H9 (cell line): ENCODE measurements around the gene NEK6. TPM values are rescaled to one million over a fixed set of nuclear protein-coding genes. Genes with fewer than 3 reads are reported as not detected.

Experiments used
- DNase-seq: peaks from one replicate; pipeline ENCODE4 v3.0.0-alpha.2; 2017
- H2AFZ ChIP-seq: one replicate; pipeline ENCODE4 v1.6.1; 2013; ENCODE audit warnings: mild to moderate bottlenecking, low read length, control low read depth, moderate library complexity
- H2AK5ac ChIP-seq: 2 replicates; pipeline ENCODE4 v1.6.1; 2013; ENCODE audit warnings: low read length, control low read depth, mixed read lengths; ENCODE audit not compliant: insufficient read length
- H2BK120ac ChIP-seq: one replicate; pipeline ENCODE4 v1.6.1; 2013; ENCODE audit warnings: low read depth, mild to moderate bottlenecking, low read length, control low read depth, inconsistent platforms; ENCODE audit not compliant: poor library complexity, severe bottlenecking
- H2BK12ac ChIP-seq: 2 replicates; pipeline ENCODE4 v1.6.1; 2013; ENCODE audit warnings: low read length, control low read depth, mixed read lengths, low read depth; ENCODE audit not compliant: insufficient read length
- H2BK15ac ChIP-seq: 2 replicates; pipeline ENCODE4 v1.6.1; 2013; ENCODE audit warnings: low read depth, low read length, control low read depth
- H2BK20ac ChIP-seq: one replicate; pipeline ENCODE4 v1.6.1; 2013; ENCODE audit warnings: low read depth, mild to moderate bottlenecking, low read length, control low read depth, inconsistent platforms; ENCODE audit not compliant: poor library complexity, severe bottlenecking
- H2BK5ac ChIP-seq: 2 replicates; pipeline ENCODE4 v1.6.1; 2013; ENCODE audit warnings: low read length, control low read depth, mixed read lengths; ENCODE audit not compliant: insufficient read length
- H3K14ac ChIP-seq: 2 replicates; pipeline ENCODE4 v1.6.1; 2013; ENCODE audit warnings: low read length, control low read depth; ENCODE audit not compliant: insufficient read depth
- H3K18ac ChIP-seq: 2 replicates; pipeline ENCODE4 v1.6.1; 2013; ENCODE audit warnings: low read depth, mild to moderate bottlenecking, mixed read lengths, low read length, control low read depth; ENCODE audit not compliant: insufficient read length
- H3K23ac ChIP-seq: 2 replicates; pipeline ENCODE4 v1.6.1; 2013; ENCODE audit warnings: low read length, control low read depth, mixed read lengths, low read depth; ENCODE audit not compliant: insufficient read length
- H3K23me2 ChIP-seq: 2 replicates; pipeline ENCODE4 v1.6.1; 2013; ENCODE audit warnings: low read depth, mild to moderate bottlenecking, mixed read lengths, low read length, control low read depth; ENCODE audit not compliant: insufficient read length, poor library complexity, severe bottlenecking
- H3K27ac ChIP-seq: 2 replicates; pipeline ENCODE4 v1.5.1; 2013; ENCODE audit warnings: low read length, control low read depth, mixed read lengths, low read depth; ENCODE audit not compliant: insufficient read length
- H3K27me3 ChIP-seq: 2 replicates; pipeline ENCODE4 v1.6.1; 2013; ENCODE audit warnings: low read length, control low read depth, inconsistent platforms; ENCODE audit not compliant: insufficient read depth
- H3K4ac ChIP-seq: 2 replicates; pipeline ENCODE4 v1.6.1; 2013; ENCODE audit warnings: low read depth, mild to moderate bottlenecking, control low read depth, inconsistent platforms, low read length, moderate library complexity
- H3K4me1 ChIP-seq: 2 replicates; pipeline ENCODE4 v1.6.1; 2013; ENCODE audit warnings: low read length, control low read depth, inconsistent platforms; ENCODE audit not compliant: insufficient read depth
- H3K4me2 ChIP-seq: 2 replicates; pipeline ENCODE4 v1.6.1; 2013; ENCODE audit warnings: low read length, control low read depth, mixed read lengths; ENCODE audit not compliant: insufficient read length, insufficient read depth
- H3K56ac ChIP-seq: 2 replicates; pipeline ENCODE4 v1.6.1; 2013; ENCODE audit warnings: low read depth, mild to moderate bottlenecking, mixed read lengths, low read length, control low read depth; ENCODE audit not compliant: insufficient read length
- H3K79me1 ChIP-seq: 2 replicates; pipeline ENCODE4 v1.6.1; 2013; ENCODE audit warnings: low read depth, mild to moderate bottlenecking, moderate library complexity, low read length, control low read depth, inconsistent platforms; ENCODE audit not compliant: insufficient read depth, poor library complexity, severe bottlenecking
- H3K79me2 ChIP-seq: 2 replicates; pipeline ENCODE4 v1.6.1; 2013; ENCODE audit warnings: low read length, control low read depth, inconsistent platforms; ENCODE audit not compliant: insufficient read depth
- H3K9ac ChIP-seq: 2 replicates; pipeline ENCODE4 v1.6.1; 2013; ENCODE audit warnings: low read length, control low read depth, mixed read lengths; ENCODE audit not compliant: insufficient read length; ENCODE audit errors: extremely low read depth
- H3K9me3 ChIP-seq: one replicate; pipeline ENCODE4 v1.6.1; 2013; ENCODE audit warnings: low read depth, low read length, inconsistent platforms; ENCODE audit not compliant: control insufficient read depth
- H3T11ph ChIP-seq: one replicate; pipeline ENCODE4 v1.6.1; 2013; ENCODE audit warnings: mild to moderate bottlenecking, low read length, control low read depth, inconsistent platforms
- H4K20me1 ChIP-seq: one replicate; pipeline ENCODE4 v1.6.1; 2013; ENCODE audit not compliant: control insufficient read depth, insufficient read length, insufficient read depth
- H4K5ac ChIP-seq: 2 replicates; pipeline ENCODE4 v1.6.1; 2013; ENCODE audit warnings: low read depth, mild to moderate bottlenecking, mixed read lengths, low read length, control low read depth; ENCODE audit not compliant: insufficient read length
- H4K8ac ChIP-seq: replicated peaks from 2 replicates; pipeline ENCODE4 v1.6.1; 2013; ENCODE audit warnings: low read length, control low read depth, mixed read lengths, low read depth; ENCODE audit not compliant: insufficient read length
- H4K91ac ChIP-seq: 2 replicates; pipeline ENCODE4 v1.6.1; 2013; ENCODE audit warnings: low read depth, mild to moderate bottlenecking, moderate library complexity, mixed read lengths, low read length, control low read depth; ENCODE audit not compliant: insufficient read length
- H3K27ac Mint-ChIP-seq, 3 experiments: 2 replicates in 2 of 3; 3 replicates in 1 of 3; pipeline ENCODE4 v1.8.0; 2020 to 2021; ENCODE audit warnings: mixed read lengths in 3 of 3, mild to moderate bottlenecking in 1 of 3, moderate library complexity in 1 of 3
- H3K27me3 Mint-ChIP-seq: 2 replicates; pipeline ENCODE4 v1.8.0; 2021; ENCODE audit warnings: low read depth, mild to moderate bottlenecking, moderate library complexity, mixed read lengths
- H3K36me3 Mint-ChIP-seq, 3 experiments: 2 replicates in 2 of 3; 3 replicates in 1 of 3; pipeline ENCODE4 v1.8.0; 2020 to 2021; ENCODE audit warnings: low read depth in 3 of 3, mixed read lengths in 3 of 3; ENCODE audit not compliant: insufficient read depth in 1 of 3
- H3K4me1 Mint-ChIP-seq, 2 experiments: 2 replicates each; pipeline ENCODE4 v1.8.0; 2020; ENCODE audit warnings: mixed read lengths in 2 of 2
- H3K4me3 Mint-ChIP-seq, 2 experiments: 2 replicates in 1 of 2; 3 replicates in 1 of 2; pipeline ENCODE4 v1.8.0; 2020 to 2021; ENCODE audit warnings: mild to moderate bottlenecking in 2 of 2, mixed read lengths in 2 of 2, moderate library complexity in 1 of 2
- H3K9me3 Mint-ChIP-seq, 2 experiments: 2 replicates in 1 of 2; 3 replicates in 1 of 2; pipeline ENCODE4 v1.8.0; 2020; ENCODE audit warnings: mild to moderate bottlenecking in 2 of 2, mixed read lengths in 2 of 2, moderate library complexity in 1 of 2
- CTCF ChIP-seq: fragments of 200-600 bp; sonication (generic); conservative IDR thresholded peaks from 3 replicates; pipeline ENCODE4 v1.8.0; 2021; ENCODE audit warnings: antibody characterized with exemption, mild to moderate bottlenecking
- WGBS: extraction: QIAGEN DNeasy Blood & Tissue Kit; methylation state at CpG from one replicate; pipeline ENCODE4 v1.1.7; 2013; ENCODE audit warnings: missing lambda C conversion rate, low lambda C conversion rate, mixed read lengths; ENCODE audit not compliant: insufficient read length; ENCODE audit errors: extremely low coverage; 5-methylcytosine and 5-hydroxymethylcytosine counted together
- total RNA-seq: library from RNA; stranded (reverse); gene quantifications from 2 replicates; pipeline ENCODE4 v1.2.1, GENCODE V29; 2021

Gene NEK6
- total RNA-seq, 1 experiment from 2014 or later: 14.3 TPM

DNA sequence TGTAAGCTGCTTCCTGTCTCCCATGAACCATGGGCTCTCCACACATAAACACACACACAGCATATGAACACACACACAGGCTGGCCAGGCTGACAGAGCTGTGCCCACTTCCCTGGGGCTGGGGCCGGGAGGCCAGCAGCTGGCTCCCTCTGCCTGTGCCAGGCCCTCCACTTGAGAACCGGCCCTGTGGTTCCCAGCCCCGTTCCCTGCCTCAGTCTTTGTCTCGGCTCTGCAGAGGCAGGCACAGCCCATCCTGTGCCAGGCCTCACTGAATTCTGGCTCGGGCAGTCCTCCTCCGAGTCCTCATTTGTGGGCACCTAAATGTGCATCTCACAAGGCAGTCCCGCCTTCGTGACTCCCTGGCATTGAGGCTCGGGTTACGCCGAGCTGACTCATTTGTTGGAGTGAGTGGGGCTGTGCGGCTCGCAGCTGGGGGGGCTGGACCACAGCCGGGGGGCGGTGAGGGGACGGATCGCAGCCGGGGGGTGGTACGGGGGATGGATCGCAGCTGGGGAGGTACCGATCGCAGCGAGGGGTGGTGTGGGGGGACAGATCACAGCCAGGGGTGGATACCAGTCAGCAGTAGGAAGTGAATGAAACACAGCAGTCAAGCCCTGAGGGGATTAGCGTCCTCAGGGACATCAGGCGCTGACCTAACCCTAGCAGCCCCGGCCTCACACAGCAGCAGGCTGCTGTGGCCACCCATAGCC is 85.2 kb downstream of the NEK6 start:
- H3K18ac ChIP-seq: no peak overlapping the region
- H3K27me3 ChIP-seq: no peaks in the 10 kb centered on the region
- H2BK120ac ChIP-seq: no peak overlapping the region
- DNase-seq: peak; percentile 55
- no CpG with 5 or more reads among the region's 26 CpGs for WGBS
- no peak overlapping the region for H3K4me2 ChIP-seq
- H2AK5ac ChIP-seq: no peak overlapping the region
- no peak overlapping the region for H2BK12ac ChIP-seq
- no peaks in the 10 kb centered on the region; the same call in 1 of the 2 replicates for H3K4me1 ChIP-seq
- H3K27ac ChIP-seq: no peak overlapping the region
- H4K8ac ChIP-seq: no peak overlapping the region
- H3K4me3 Mint-ChIP-seq: no peak overlapping the region
- H3K4ac ChIP-seq: no peak overlapping the region
- H3K9me3 ChIP-seq: no peaks in the 10 kb centered on the region
- H3K79me2 ChIP-seq: no peaks in the 10 kb centered on the region
- H4K20me1 ChIP-seq: no peaks in the 10 kb centered on the region
- H4K91ac ChIP-seq: no peak overlapping the region
- H2BK5ac ChIP-seq: no peak overlapping the region
- no peak for TF ChIP-seq CTCF
- no peak overlapping the region for H4K5ac ChIP-seq
- no peaks in the 10 kb centered on the region for H3K23me2 ChIP-seq
- H3K79me1 ChIP-seq: no peaks in the 10 kb centered on the region
- peaks cover 10 to 13% (median 12%) of the 10 kb centered on the region in 3 experiments for H3K36me3 Mint-ChIP-seq
- no peak overlapping the region for H2BK15ac ChIP-seq
- H3K23ac ChIP-seq: no peak overlapping the region
- H3K56ac ChIP-seq: no peak overlapping the region
- no peak overlapping the region for H2BK20ac ChIP-seq
- H3K27ac Mint-ChIP-seq: peak overlapping the region in 2 of 3 experiments; percentile 79 to 80; a peak in 3 of 7 replicates
- peaks cover 0 to under 1% of the 10 kb centered on the region in 2 experiments; a peak in 1 of 5 replicates for H3K9me3 Mint-ChIP-seq
- no peak overlapping the region; the same call in 1 of the 2 replicates for H3K14ac ChIP-seq
- no peaks in the 10 kb centered on the region; the same call in 1 of the 2 replicates for H3K27me3 Mint-ChIP-seq
- no peak overlapping the region for H3T11ph ChIP-seq
- H2AFZ ChIP-seq: no peak overlapping the region
- H3K9ac ChIP-seq: no peak overlapping the region
- peaks cover 21 to 28% of the 10 kb centered on the region in 2 experiments for H3K4me1 Mint-ChIP-seq
